Spleen (tissue), 11 donors: ENCODE measurements around the gene IQGAP2. TPM values are rescaled to one million over a fixed set of nuclear protein-coding genes. Genes with fewer than 3 reads are reported as not detected.

Experiments used
- DNase-seq: peaks from one replicate; pipeline ENCODE4 v3.0.0-alpha.2; 2020
- H3K27ac ChIP-seq, 8 donors: fragments of 200-600 bp; sonication (generic) in 7 of 8; 1 replicate in 4 of 8; 2 replicates in 4 of 8; pipeline versions ENCODE4 v1.5.0 to v1.8.0; 2016 to 2021; ENCODE audit warnings: inconsistent platforms in 4 of 8, mild to moderate bottlenecking in 4 of 8, moderate library complexity in 1 of 8
- H3K27me3 ChIP-seq, 7 donors: fragments of 200-600 bp; sonication (generic) in 6 of 7; replicated peaks in 1 of 7; 1 replicate in 4 of 7; 2 replicates in 3 of 7; pipeline versions ENCODE4 v1.5.0 to v1.8.0; 2016 to 2021; ENCODE audit warnings: inconsistent platforms in 3 of 7, mild to moderate bottlenecking in 1 of 7
- H3K36me3 ChIP-seq, 6 donors: fragments of 200-600 bp; sonication (generic) in 5 of 6; 1 replicate in 4 of 6; 2 replicates in 2 of 6; pipeline versions ENCODE4 v1.5.0 to v1.8.0; 2016 to 2021; ENCODE audit warnings: inconsistent platforms in 2 of 6
- H3K4me1 ChIP-seq, 6 donors: fragments of 200-600 bp; sonication (generic) in 5 of 6; 1 replicate in 3 of 6; 2 replicates in 3 of 6; pipeline versions ENCODE4 v1.5.0 to v1.8.0; 2016 to 2021; ENCODE audit warnings: inconsistent platforms in 3 of 6
- H3K4me3 ChIP-seq, 8 donors: fragments of 200-600 bp; sonication (generic) in 7 of 8; 1 replicate in 4 of 8; 2 replicates in 4 of 8; pipeline versions ENCODE4 v1.5.0 to v1.8.0; 2016 to 2021; ENCODE audit warnings: inconsistent platforms in 4 of 8, mild to moderate bottlenecking in 4 of 8, moderate library complexity in 2 of 8
- H3K9me3 ChIP-seq, 8 donors: fragments of 200-600 bp; sonication (generic) in 7 of 8; 1 replicate in 4 of 8; 2 replicates in 4 of 8; pipeline versions ENCODE4 v1.5.0 to v1.8.0; 2016 to 2021; ENCODE audit warnings: inconsistent platforms in 4 of 8
- POLR2A ChIP-seq, 3 donors: fragments of 450-650 bp; IDR thresholded peaks; one replicate each; pipeline ENCODE4 v1.5.1; 2017; ENCODE audit warnings: antibody characterized with exemption in 3 of 3, mild to moderate bottlenecking in 1 of 3
- POLR2AphosphoS5 ChIP-seq, 3 donors: sonication (generic); formaldehyde crosslinking; IDR thresholded peaks; one replicate each; pipeline ENCODE4 v1.5.1; 2017; ENCODE audit warnings: antibody characterized with exemption in 3 of 3
- WGBS, 5 donors: extraction: QIAGEN DNeasy Blood & Tissue Kit in 3 of 5; methylation state at CpG; one replicate each; pipeline versions ENCODE4 v1.1.5 to v1.1.7; 2013 to 2018; 5-methylcytosine and 5-hydroxymethylcytosine counted together
- intact Hi-C: fragments of 100-400 bp; cut with DNase I; formaldehyde crosslinking; loops from one replicate; pipeline ENCODE4 v1.15.0; 2023; ENCODE audit warnings: low total_unique reads
- polyA plus RNA-seq, 3 donors: library from polyadenylated mRNA; stranded (reverse); fragments of 200-250 nt; gene quantifications; one replicate each; pipeline ENCODE4 v1.2.1, GENCODE V29; 2013
- total RNA-seq, 7 donors: library from RNA; depleted of rRNA in 3 of 7; stranded (reverse); fragments of >200 nt in 3 of 7; fragmentation: NEBNext Ultra II Directional in 4 of 7; extraction: Animal tissue kit (Norgen Biotek cat#: 25700) in 4 of 7; gene quantifications; one replicate each; pipeline versions ENCODE4 v1.1.0 to v1.2.1, GENCODE V29; 2016 to 2021
- TF ChIP-seq, protein P1 (sequence below), 11 experiments: fragments of 200-600 bp in 7 of 11; fragments of 450-650 bp in 4 of 11; sonication (generic) in 4 of 11; IDR thresholded peaks in 8 of 11; conservative IDR thresholded peaks in 3 of 11; 1 replicate in 7 of 11; 2 replicates in 4 of 11; pipeline versions ENCODE4 v1.4.0 to v1.8.0; 2016 to 2021; ENCODE audit warnings: antibody characterized with exemption in 11 of 11, inconsistent platforms in 4 of 11, mild to moderate bottlenecking in 1 of 11
- donor health status: healthy with polysubstance abuse.
- donor health status: DM: no; HTN: no; CAD: no; lungs with moderate emphysema.
- donor health status: DM: no; HTN: no; CAD: no.
- donor health status: Bipolar disorder and iron deficiency.
- donor health status: healthy.
- donor health status: DM: no; HTN: no; CAD: no.
- donor health status: DM: yes; HTN: yes; CAD: no.

The IQGAP2 gene
- total and polyA plus RNA-seq, 10 donors: 9.3 to 83.6 (median 52.8) TPM

DNA sequence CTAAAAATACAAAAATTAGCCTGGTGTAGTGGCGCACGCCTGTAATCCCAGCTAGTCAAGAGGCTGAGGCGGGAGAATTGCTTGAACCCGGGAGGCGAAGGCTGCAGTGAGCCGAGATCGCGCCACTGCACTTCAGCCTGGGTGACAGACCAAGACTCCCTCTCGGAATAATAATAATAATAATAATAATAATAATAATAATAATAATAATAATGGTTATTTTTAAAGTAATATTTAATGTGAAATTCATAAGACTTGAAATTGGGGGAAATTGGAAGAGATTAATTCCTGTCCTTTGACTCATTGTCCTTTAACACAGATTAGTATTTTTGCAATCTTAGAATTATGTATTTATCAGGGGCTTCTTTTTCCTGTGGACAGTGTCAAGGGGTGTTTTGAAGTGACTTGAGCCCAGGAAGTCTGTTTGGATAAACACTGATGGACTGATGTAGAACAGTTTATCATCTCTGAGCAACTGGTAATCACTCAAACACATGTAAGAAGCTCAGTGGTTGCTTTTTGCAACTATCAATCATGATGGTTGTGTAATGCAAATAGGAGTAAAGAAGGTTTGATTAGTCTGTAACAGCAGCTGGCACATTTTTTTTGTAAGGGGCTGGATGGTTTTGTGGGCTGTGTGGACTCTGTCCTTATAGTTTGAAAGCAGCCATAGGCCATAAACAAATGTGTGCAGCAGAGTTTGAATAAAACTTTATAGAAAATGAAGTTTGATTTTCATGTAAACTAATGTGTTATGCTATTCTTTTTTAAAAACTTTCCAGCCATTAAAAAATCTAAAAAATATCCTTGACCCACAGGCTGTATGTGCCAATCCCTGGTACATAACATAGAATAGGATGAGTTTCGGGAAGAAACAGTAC lies 126.6 kb downstream of the IQGAP2 start:
- 91 to 98% (median 95%) methylated on average over 10 of the region's 10 CpGs for WGBS, 5 donors
- DNase-seq: no peak
- Histone ChIP-seq H3K36me3 (no peaks in the 10 kb centered on the region), H3K4me3 (no peak overlapping the region), H3K9me3 (no peaks in the 10 kb centered on the region), H3K4me1 (peaks cover 0 to 14% (median 4%) of the 10 kb centered on the region in 6 donors), H3K27me3 (no peaks in the 10 kb centered on the region), H3K27ac (no peak overlapping the region)
- intact Hi-C loops: no loop called here
- TF ChIP-seq POLR2A (IDR thresholded peaks at IDR 0.05) (no peak), POLR2AphosphoS5 (IDR thresholded peaks at IDR 0.05) (no peak)
- TF ChIP-seq, protein P1, sequence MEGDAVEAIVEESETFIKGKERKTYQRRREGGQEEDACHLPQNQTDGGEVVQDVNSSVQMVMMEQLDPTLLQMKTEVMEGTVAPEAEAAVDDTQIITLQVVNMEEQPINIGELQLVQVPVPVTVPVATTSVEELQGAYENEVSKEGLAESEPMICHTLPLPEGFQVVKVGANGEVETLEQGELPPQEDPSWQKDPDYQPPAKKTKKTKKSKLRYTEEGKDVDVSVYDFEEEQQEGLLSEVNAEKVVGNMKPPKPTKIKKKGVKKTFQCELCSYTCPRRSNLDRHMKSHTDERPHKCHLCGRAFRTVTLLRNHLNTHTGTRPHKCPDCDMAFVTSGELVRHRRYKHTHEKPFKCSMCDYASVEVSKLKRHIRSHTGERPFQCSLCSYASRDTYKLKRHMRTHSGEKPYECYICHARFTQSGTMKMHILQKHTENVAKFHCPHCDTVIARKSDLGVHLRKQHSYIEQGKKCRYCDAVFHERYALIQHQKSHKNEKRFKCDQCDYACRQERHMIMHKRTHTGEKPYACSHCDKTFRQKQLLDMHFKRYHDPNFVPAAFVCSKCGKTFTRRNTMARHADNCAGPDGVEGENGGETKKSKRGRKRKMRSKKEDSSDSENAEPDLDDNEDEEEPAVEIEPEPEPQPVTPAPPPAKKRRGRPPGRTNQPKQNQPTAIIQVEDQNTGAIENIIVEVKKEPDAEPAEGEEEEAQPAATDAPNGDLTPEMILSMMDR (IDR thresholded peaks at IDR 0.05 in 8 of 11, conservative IDR thresholded peaks at IDR 0.05 in 3 of 11): no peak

DNA sequence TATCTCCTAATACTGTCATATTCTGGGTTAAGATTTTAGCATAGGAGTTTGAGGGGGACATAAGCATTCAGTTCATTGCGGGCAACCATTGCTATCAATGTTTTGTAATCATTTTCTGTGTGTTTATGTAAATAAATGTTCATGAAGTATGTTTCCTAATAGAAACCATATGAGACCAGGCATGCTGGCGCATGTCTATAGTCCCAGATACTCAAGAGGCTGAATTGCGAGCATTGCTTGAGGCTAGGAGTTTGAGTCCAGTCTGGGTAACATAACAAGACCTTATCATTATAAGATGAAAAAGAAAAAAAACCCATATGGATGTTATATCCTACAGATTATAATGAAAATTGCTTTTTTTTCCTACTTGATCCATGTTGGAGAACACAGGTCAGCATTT lies 129.0 kb downstream of the IQGAP2 start:
- DNase-seq: no peak
- Histone ChIP-seq H3K4me3 (no peak overlapping the region), H3K9me3 (no peaks in the 10 kb centered on the region), H3K36me3 (no peaks in the 10 kb centered on the region), H3K4me1 (peaks cover 0 to 8% (median 2%) of the 10 kb centered on the region in 6 donors), H3K27me3 (no peaks in the 10 kb centered on the region), H3K27ac (no peak overlapping the region)
- TF ChIP-seq POLR2AphosphoS5 (IDR thresholded peaks at IDR 0.05) (no peak), POLR2A (IDR thresholded peaks at IDR 0.05) (no peak)
- TF ChIP-seq, protein P1 (IDR thresholded peaks at IDR 0.05 in 8 of 11, conservative IDR thresholded peaks at IDR 0.05 in 3 of 11): no peak
- WGBS, 5 donors: 96 to 98% (median 97%) methylated on average over 3 of the region's 3 CpGs
- intact Hi-C loops: no loop called here

DNA sequence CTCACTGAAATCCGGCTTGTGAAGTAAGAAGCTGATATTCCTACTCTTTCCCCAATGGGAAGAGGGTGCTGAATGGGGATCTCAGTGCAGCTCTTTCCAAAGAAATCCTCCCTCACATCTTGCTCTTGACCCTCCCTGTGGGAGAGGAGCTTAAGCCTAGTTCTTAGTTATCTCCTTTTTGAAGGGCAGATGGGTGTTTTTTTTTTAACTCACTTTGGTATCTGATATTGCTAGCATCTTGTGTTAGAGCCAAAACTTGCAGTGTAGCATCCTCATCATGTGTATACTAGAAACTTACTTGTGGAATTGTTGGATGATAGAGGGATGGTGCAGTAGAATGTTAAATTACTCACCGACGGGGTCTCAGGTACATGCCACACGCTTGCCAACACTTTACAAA lies 129.9 kb downstream of the IQGAP2 start:
- Histone ChIP-seq H3K27ac (no peak overlapping the region), H3K4me3 (no peak overlapping the region), H3K4me1 (peaks cover 0 to 7% (median 0%) of the 10 kb centered on the region in 6 donors), H3K36me3 (no peaks in the 10 kb centered on the region), H3K27me3 (no peaks in the 10 kb centered on the region), H3K9me3 (no peaks in the 10 kb centered on the region)
- 94 to 97% (median 95%) methylated on average over 4 of the region's 4 CpGs for WGBS, 5 donors
- intact Hi-C loops: no loop called here
- TF ChIP-seq POLR2A (IDR thresholded peaks at IDR 0.05): no peak
- TF ChIP-seq, protein P1 (IDR thresholded peaks at IDR 0.05 in 8 of 11, conservative IDR thresholded peaks at IDR 0.05 in 3 of 11): no peak
- TF ChIP-seq POLR2AphosphoS5 (IDR thresholded peaks at IDR 0.05): no peak
- no peak for DNase-seq

DNA sequence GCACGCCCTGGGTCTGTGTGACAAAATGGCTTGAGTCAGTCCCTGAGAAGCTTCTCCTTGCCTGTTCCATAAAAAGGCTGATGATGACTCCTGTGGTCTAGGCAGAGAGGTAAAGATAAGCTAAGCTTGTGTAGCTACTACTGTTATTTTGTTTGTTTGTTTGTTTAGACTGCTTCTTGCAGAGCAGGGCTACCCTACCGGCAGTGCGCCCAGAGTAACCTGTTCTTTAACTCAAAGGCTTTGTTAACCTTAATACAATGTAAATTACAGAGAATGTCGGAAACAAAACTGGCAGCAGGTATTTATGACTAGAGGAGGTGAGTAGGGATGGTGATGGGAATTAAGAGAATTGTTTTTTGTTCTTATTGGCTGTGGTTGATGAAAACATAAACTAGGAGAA lies 132.5 kb downstream of the IQGAP2 start:
- TF ChIP-seq POLR2AphosphoS5 (IDR thresholded peaks at IDR 0.05) (no peak), POLR2A (IDR thresholded peaks at IDR 0.05) (no peak)
- TF ChIP-seq, protein P1 (IDR thresholded peaks at IDR 0.05 in 8 of 11, conservative IDR thresholded peaks at IDR 0.05 in 3 of 11): no peak
- Histone ChIP-seq H3K27ac (no peak overlapping the region), H3K9me3 (no peaks in the 10 kb centered on the region), H3K36me3 (no peaks in the 10 kb centered on the region), H3K27me3 (no peaks in the 10 kb centered on the region), H3K4me1 (peaks cover 0 to 3% (median 0%) of the 10 kb centered on the region in 6 donors), H3K4me3 (no peak overlapping the region)
- intact Hi-C loops: no loop called here
- 92 to 94% (median 93%) methylated on average over 4 of the region's 4 CpGs for WGBS, 5 donors
- no peak for DNase-seq
